BJ (cell line): ENCODE data around the gene C1QTNF1. TPM values are rescaled to one million over a fixed set of nuclear protein-coding genes. Genes with fewer than 3 reads are reported as not detected.

Experiments used
- CTCF ChIA-PET: fragments of 350-600 bp; formaldehyde crosslinking; extraction: SDS; loops from one replicate; lab custom pipeline; 2021; ENCODE audit warnings: antibody characterized with exemption, inconsistent platforms; lab: Yijun Ruan, JAX
- POLR2A ChIA-PET: fragments of 300-600 bp; sonication (Branson Sonifier 250); formaldehyde crosslinking; extraction: SDS; loops from one replicate; lab custom pipeline; 2021; ENCODE audit warnings: antibody characterized with exemption; lab: Charles Lee
- DNase-seq: peaks from one replicate; pipeline ENCODE4 v3.0.0-alpha.2; 2011; ENCODE audit warnings: low read depth
- H3K27me3 ChIP-seq: 2 replicates; pipeline ENCODE4 v1.6.0; 2011; ENCODE audit warnings: low read length; ENCODE audit not compliant: control insufficient read depth, insufficient read depth
- H3K36me3 ChIP-seq: 2 replicates; pipeline ENCODE4 v1.5.1; 2011; ENCODE audit warnings: low read length; ENCODE audit not compliant: control insufficient read depth, insufficient read depth
- H3K4me3 ChIP-seq: 2 replicates; pipeline ENCODE4 v1.5.1; 2011; ENCODE audit warnings: low read depth, mild to moderate bottlenecking, control low read depth, low read length
- CTCF ChIP-seq: IDR thresholded peaks from 2 replicates; pipeline ENCODE4 v1.5.1; 2011; ENCODE audit warnings: low read depth, mild to moderate bottlenecking, control low read depth, inconsistent platforms, low read length, moderate library complexity; ENCODE audit not compliant: insufficient read depth
- polyA plus RNA-seq: library from polyadenylated mRNA; depleted of rRNA; stranded (reverse); fragments of >200 nt; gene quantifications from 2 replicates; pipeline ENCODE4 v1.2.3, GENCODE V29; 2011

Gene C1QTNF1
- polyA plus RNA-seq, 1 experiment: 20.7 TPM

- no peak for TF ChIP-seq CTCF
- CTCF ChIA-PET: interaction anchor here (0.9 to 1.4 kb wide), 6 partner anchors 22 to 408 kb away, joined by 3 to 4 read pairs (median 3); no protein-coding TSS in a partner anchor
- POLR2A ChIA-PET: no interaction called here
- no peak overlapping the region for H3K4me3 ChIP-seq
- H3K36me3 ChIP-seq: peaks cover 38% of the 10 kb centered on the region
- no peaks in the 10 kb centered on the region for H3K27me3 ChIP-seq
- no peak for DNase-seq
These were observed 29.8 kb upstream of the C1QTNF1 start for GRCh38 chr17:78993981-78994671.

- POLR2A ChIA-PET: no interaction called here
- Histone ChIP-seq H3K27me3 (no peaks in the 10 kb centered on the region), H3K4me3 (no peak overlapping the region), H3K36me3 (peaks cover 39% of the 10 kb centered on the region)
- no peak for TF ChIP-seq CTCF
- no peak for DNase-seq
- CTCF ChIA-PET: interaction anchor here (0.9 to 1.5 kb wide), 6 partner anchors 51 to 407 kb away, joined by 3 to 4 read pairs (median 3); no protein-coding TSS in a partner anchor
These were observed 28.8 kb upstream of the C1QTNF1 start for GRCh38 chr17:78995022-78995760.

- H3K36me3 ChIP-seq: peaks cover 32% of the 10 kb centered on the region
- no peak for DNase-seq
- H3K4me3 ChIP-seq: no peak overlapping the region
- H3K27me3 ChIP-seq: no peaks in the 10 kb centered on the region
- ChIA-PET POLR2A (no interaction called here), CTCF (interaction anchor here (0.6 to 1.5 kb wide), 6 partner anchors 14 to 396 kb away, joined by 3 to 4 read pairs (median 3); partner anchors contain the start of gene CANT1)
- TF ChIP-seq CTCF: no peak
These were observed 28.1 kb upstream of the C1QTNF1 start for GRCh38 chr17:78995761-78996451.

DNA sequence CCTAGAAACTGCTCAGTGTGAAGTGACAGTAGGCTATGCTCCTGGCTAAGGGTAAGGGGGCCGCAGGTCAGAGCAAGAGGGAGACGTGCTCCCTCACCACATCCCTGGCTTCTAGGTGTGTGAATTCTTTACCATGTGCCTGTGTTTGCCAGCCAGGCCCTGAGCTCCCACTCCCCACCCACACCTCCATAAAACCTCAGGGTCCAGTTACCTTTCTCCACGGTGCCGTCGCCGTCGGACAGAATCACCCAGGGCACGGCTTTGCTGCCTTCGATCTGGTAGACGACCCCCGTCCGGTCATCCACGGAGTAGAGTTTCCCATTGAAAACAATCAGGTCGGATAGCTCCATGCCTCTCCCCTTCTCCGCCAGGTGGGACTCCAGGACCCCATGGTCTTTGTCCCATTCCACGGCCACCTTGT is 27.2 kb upstream of the C1QTNF1 start:
- no peak for TF ChIP-seq CTCF
- Histone ChIP-seq H3K4me3 (no peak overlapping the region), H3K36me3 (peaks cover 32% of the 10 kb centered on the region), H3K27me3 (no peaks in the 10 kb centered on the region)
- ChIA-PET CTCF (interaction anchor here (0.6 to 1.1 kb wide), 2 partner anchors 13 to 90 kb away, joined by 3 read pairs; partner anchors contain the start of gene CANT1), POLR2A (no interaction called here)
- DNase-seq: no peak

DNA sequence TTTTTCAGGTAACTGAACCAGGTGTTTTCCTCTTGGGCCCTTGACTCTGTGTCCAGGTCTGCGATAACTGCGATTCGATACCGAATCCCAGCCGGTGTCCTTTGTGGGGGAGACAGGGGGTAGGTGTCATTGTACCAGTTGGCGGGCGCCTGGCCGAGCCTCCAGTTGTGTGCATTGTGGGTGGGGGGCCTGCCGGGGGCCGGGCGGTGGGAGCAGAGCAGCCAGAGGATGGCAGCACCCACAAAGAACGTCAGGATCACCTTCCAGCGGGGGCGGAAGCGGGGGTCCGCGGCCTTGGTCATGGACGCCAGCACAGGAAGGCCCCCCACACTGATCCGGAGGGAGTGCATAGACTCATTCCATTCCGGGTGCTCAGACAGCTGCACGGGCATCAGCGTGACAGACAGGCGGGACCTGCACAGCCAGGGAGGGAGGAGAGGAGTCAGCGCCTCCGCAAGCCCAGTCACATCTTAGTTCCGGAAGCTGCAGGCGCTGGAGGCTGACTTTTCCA is 26.7 kb upstream of the C1QTNF1 start:
- POLR2A ChIA-PET: no interaction called here
- TF ChIP-seq CTCF: no peak
- CTCF ChIA-PET: no interaction called here
- H3K4me3 ChIP-seq: no peak overlapping the region
- peaks cover 31% of the 10 kb centered on the region for H3K36me3 ChIP-seq
- H3K27me3 ChIP-seq: no peaks in the 10 kb centered on the region
- DNase-seq: no peak
